HL-60/S4 treated with phorbol 12-myristate 13-acetate at 8.2 ng/mL for 4 days and 3 days (cell line): ENCODE results near the gene ATG7.

ENCODE experiments used
- in situ Hi-C: fragments of 300-500 bp; cut with MboI; formaldehyde crosslinking; loops from 2 replicates; pipeline ENCODE4 v1.15.0; 2022; ENCODE audit warnings: low sequenced_read_pairs

Gene ATG7

DNA sequence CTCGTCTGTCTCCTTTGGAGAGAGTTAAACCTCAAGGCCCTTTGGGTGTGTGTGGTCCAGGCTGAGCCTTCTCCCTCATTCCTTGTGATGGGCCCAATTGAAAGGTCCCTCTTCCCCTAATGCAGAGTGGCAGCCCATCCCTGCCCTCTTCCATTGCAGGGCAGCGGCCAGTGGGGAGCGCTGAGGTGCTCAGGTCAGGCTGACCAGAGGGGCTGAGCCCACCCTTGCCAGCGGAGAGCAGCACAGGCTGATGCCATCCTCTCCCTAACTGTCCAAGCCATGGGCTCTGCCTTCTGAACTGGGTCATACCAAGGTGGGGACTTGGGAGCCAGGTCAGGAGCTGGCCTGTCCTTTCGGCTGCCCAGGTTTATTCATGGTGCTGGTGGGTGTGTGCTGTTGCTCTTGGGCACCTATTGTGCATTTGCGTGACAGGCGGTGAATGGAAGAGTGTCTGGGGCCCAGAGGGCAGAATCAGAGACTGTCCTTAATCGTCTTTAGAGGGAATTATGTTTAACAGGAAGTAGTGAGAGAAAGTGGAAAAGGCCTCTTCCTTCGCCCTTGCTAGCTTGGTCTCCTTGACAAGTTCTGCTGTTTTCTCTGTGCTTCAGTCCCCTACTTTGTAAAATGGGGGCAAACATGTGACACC lies 274.6 kb downstream of the ATG7 start:
- in situ Hi-C loops = no loop called here

DNA sequence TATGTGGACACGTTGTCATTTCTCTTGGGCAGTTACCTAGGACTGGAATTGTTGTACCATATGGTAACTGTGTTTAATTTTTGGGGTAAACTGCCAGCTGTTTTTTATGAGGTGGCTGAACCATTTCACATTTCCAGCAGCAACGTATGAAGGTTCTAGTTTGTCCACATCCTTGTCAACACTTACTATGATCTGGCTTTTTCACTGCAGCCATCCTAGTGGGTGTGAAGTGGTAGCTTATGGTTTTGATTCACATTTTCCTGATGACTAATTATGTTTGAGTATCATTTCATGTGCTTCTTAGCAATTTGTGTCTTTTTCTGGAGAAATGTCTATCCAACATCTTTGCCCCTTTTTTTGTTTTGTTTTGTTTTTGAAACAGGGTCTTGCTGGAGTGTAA lies 275.3 kb downstream of the ATG7 start:
- in situ Hi-C loops = no loop called here

DNA sequence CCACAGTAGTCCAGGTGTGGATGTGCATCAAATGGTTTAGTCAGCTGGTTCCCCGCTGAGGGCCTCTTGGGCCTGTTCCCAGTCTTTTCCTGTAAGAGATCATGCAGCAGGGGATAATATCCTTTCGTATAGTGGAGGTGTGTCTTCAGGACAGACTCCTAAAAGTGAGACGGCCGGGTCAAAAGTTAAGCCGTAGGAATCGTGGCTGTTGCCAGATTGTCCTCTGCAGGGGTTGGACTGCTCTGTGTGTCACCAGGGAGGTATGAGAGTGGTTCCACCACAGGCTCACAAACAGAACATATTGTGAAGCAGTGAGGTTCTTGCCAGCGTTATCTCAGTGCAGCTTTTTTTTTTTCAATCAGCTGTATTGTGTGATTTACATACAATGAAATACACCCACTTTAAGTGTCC lies 276.5 kb downstream of the ATG7 start:
- in situ Hi-C loops = no loop called here

- in situ Hi-C loops = no loop called here
Observed at GRCh38 chr3:11549580-11550140, 277.5 kb downstream of the ATG7 start.

GRCh38 chr3:11551036-11551435 lies 278.8 kb downstream of the ATG7 start:
- in situ Hi-C loops = no loop called here

GRCh38 chr3:11552289-11553264 lies 280.4 kb downstream of the ATG7 start:
- in situ Hi-C loops = no loop called here

- in situ Hi-C loops = no loop called here
Observed at GRCh38 chr3:11553436-11554235, 281.4 kb downstream of the ATG7 start.

DNA sequence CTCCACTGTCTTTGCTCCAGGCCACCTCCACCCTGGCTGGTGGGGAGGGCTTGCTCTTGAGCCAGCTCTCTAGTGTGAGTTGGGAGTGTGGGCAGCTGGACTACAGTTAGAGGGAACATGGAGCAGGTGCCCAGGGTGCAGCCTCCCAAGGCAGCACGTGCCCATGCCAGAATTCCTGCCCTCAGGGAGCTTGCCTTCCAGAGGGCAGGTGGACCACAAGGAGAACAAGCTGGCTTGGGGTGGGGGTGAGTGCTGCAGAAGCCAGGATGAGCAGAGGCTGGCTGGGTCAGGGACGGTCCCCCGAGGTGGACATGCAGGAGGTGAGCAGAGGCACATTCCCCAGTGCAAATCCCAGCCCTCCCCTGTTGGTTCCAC lies 282.0 kb downstream of the ATG7 start:
- in situ Hi-C loops = no loop called here

DNA sequence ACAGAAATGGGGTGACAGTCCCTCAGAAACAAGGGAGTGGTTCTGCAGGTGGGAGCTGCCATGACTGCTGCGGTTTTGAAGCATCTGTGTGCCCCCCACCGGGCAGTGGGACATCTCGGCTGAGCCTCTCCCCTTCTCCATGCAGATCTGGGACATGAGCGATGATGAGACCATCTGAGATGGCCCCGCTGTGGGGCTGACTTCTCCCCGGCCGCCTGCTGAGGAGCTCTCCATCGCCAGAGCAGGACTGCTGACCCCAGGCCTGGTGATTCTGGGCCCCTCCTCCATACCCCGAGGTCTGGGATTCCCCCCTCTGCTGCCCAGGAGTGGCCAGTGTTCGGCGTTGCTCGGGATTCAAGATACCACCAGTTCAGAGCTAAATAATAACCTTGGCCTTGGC lies 282.5 kb downstream of the ATG7 start:
- in situ Hi-C loops = no loop called here

- in situ Hi-C loops = no loop called here
Observed at GRCh38 chr3:11555211-11555782, 283.1 kb downstream of the ATG7 start.

DNA sequence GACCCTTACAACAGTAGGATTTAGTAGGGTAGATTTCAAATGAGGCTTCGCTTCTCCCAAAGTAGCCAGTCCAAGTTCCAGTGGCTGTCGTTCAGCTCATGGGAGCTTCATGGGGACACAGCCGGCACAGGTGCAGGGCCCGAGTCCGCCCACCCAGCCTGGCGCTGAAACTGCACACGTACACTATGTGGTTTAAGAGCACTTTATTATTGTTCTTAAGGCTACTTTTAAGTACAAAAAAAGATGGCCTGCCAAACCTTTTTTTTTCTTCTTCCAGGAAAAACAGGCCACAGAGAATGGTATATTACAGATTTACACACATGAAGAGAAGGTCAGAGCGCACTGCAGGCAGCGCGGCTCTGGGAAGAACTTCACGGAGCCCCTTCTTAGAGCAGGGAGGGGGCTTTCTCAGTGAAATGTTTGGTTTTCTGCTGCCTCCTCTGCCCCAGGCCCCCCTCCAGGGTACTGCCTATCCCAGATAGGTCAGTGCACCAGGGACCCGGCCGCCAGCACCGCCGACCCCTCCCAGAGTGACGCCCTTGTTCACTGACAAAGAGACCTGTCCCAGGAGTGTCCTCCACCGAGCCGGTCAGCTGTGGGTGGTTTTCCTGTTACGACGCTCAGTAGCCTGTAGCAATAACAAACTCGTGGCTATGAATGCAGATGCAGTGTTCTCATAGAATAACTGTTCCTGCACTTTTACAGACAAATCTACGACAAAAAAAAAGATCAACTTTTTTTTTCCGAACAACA lies 283.9 kb downstream of the ATG7 start:
- in situ Hi-C loops = no loop called here

GRCh38 chr3:11556851-11557644 lies 284.9 kb downstream of the ATG7 start:
- in situ Hi-C loops = no loop called here

GRCh38 chr3:11558002-11558401 lies 285.8 kb downstream of the ATG7 start:
- in situ Hi-C loops = no loop called here

- in situ Hi-C loops = no loop called here
Observed at GRCh38 chr3:11558411-11558903, 286.3 kb downstream of the ATG7 start.

DNA sequence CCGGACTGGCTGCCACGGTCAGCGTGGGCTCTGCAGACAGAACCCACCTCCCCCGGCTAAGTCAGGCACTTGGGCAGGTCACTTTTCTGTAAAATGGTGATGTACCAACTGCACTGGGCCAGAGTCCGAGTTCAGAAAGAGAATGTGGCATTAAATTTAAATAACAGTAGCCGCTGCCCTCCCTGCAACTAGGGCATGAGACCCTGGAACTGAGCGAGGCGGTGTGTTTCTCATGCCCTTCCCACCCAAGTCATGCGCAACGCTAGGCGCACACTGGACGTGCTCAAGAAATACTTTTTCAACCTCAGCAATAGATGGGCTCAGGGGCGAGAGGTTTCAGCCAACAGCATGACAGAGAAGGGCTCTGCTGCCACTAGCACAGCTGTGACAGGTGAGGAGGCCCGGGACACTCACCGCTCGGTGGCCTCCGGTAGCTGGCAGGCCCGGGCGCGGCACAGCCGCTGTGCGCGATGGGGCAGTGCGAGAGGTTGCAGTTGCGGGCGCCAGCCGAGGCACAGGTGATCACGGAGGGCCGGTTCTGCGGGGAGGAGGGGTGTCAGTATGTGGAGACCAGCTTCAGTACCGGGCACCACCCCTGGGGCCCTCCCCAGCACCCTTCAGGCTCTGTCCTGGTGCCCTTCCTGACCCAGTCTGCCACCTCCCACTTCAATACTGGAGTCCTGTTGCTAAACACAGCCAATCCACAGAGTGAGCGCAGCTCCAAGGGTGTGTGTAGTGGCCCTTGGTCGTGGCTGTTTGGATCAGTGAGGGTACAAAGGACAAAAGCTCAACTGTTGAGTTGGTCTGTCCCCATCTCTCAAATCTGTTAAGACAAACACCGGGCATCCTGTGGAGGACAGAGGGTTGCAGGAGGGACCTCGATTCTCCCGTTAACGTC lies 287.0 kb downstream of the ATG7 start:
- in situ Hi-C loops = no loop called here

- in situ Hi-C loops = no loop called here
Observed at GRCh38 chr3:11559816-11560633, 287.8 kb downstream of the ATG7 start.

DNA sequence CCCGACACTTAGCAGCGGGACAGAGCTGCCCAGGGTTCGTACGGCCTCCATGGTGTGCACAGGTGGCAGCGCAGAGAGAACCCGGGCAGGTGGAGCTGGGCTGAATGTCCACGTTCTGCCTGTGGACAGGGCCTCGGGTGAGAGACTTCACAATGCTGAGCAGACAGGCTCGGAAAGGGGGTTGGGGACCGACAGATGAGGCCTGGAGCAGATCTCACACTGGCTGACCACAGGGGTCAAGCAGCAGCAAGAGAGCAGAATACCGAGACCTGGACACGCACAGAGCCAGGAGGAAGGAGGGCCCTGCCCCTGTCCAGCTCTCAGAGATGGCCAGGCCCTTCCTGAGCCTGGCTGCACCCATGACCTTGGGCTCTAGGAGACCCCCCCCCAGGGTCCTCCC lies 288.5 kb downstream of the ATG7 start:
- in situ Hi-C loops = no loop called here
